ENCODE data around the gene ZYX. TPM values are rescaled to one million over a fixed set of nuclear protein-coding genes. Genes with fewer than 3 reads are reported as not detected.

The ZYX gene
- total and polyA plus RNA-seq, 2 of the 13 experiments (the other 11 are each of a cell fraction or from before 2014, with no cell fraction given): 9.9 to 13.7 TPM

- TF ChIP-seq ZNF275 (CRISPR knock-in tag; IDR thresholded peaks at IDR 0.05; ENCODE audit: borderline replicate concordance) (no peak), ATF7 (IDR thresholded peaks at IDR 0.05) (no peak), ATF7 (CRISPR knock-in tag; IDR thresholded peaks at IDR 0.05) (no peak), ZNF30 (CRISPR knock-in tag; IDR thresholded peaks at IDR 0.05) (no peak), KDM5B (CRISPR knock-in tag; IDR thresholded peaks at IDR 0.05; ENCODE audit: borderline replicate concordance) (no peak), ELF4 (CRISPR knock-in tag; IDR thresholded peaks at IDR 0.05; ENCODE audit: borderline replicate concordance) (no peak), SNAPC4 (CRISPR knock-in tag; IDR thresholded peaks at IDR 0.05) (no peak), MTA3 (CRISPR knock-in tag; IDR thresholded peaks at IDR 0.05) (no peak), KLF15 (CRISPR knock-in tag; IDR thresholded peaks at IDR 0.05; ENCODE audit: borderline replicate concordance) (no peak)
Observed at GRCh38 chr7:143384148-143384547, 3.0 kb downstream of the ZYX start (continued).

All from HepG2 (cell line).